HEK293T (cell line): ENCODE data around the gene ATP8A2.

Experiments used
- CTCF ChIA-PET: fragments of 350-600 bp; formaldehyde crosslinking; extraction: SDS; loops from one replicate; lab custom pipeline; 2021; ENCODE audit warnings: antibody characterized with exemption, inconsistent platforms; lab: Yijun Ruan, JAX
- POLR2A ChIA-PET: fragments of 350-600 bp; formaldehyde crosslinking; extraction: SDS; loops from one replicate; lab custom pipeline; 2020; ENCODE audit warnings: antibody characterized with exemption, inconsistent platforms; lab: Yijun Ruan, JAX
- DNase-seq: peaks from one replicate; pipeline ENCODE4 v3.0.0; 2012; ENCODE audit warnings: mixed read lengths; ENCODE audit errors: extremely low spot score
- ARNT ChIP-seq: fragments of 450-650 bp; IDR thresholded peaks from 2 replicates; pipeline ENCODE4 v1.6.1; 2017; ENCODE audit warnings: mild to moderate bottlenecking
- BHLHE40 ChIP-seq: fragments of 450-650 bp; IDR thresholded peaks from 2 replicates; pipeline ENCODE4 v1.6.1; 2016; ENCODE audit warnings: mild to moderate bottlenecking, moderate library complexity, borderline replicate concordance
- CTBP1 ChIP-seq: fragments of 450-650 bp; IDR thresholded peaks from 2 replicates; pipeline ENCODE4 v1.6.1; 2016; ENCODE audit warnings: borderline replicate concordance
- ELF4 ChIP-seq: fragments of 450-650 bp; IDR thresholded peaks from 2 replicates; pipeline ENCODE4 v1.6.1; 2017; ENCODE audit warnings: antibody characterized with exemption
- FOXA1 ChIP-seq: fragments of 450-650 bp; IDR thresholded peaks from 2 replicates; pipeline ENCODE4 v1.6.1; 2016; ENCODE audit warnings: mild to moderate bottlenecking
- FOXK2 ChIP-seq: fragments of 450-650 bp; IDR thresholded peaks from 2 replicates; pipeline ENCODE4 v1.6.1; 2016; ENCODE audit warnings: mild to moderate bottlenecking
- FOXM1 ChIP-seq: fragments of 450-650 bp; IDR thresholded peaks from 2 replicates; pipeline ENCODE4 v1.6.1; 2017; ENCODE audit warnings: mild to moderate bottlenecking, borderline replicate concordance
- HDGF ChIP-seq: fragments of 450-650 bp; IDR thresholded peaks from 2 replicates; pipeline ENCODE4 v1.6.1; 2017; ENCODE audit warnings: antibody characterized with exemption, borderline replicate concordance
- L3MBTL2 ChIP-seq: fragments of 450-650 bp; conservative IDR thresholded peaks from 2 replicates; pipeline ENCODE4 v1.6.1; 2016; ENCODE audit warnings: mild to moderate bottlenecking
- LEF1 ChIP-seq: fragments of 450-650 bp; IDR thresholded peaks from 2 replicates; pipeline ENCODE4 v1.6.1; 2017; ENCODE audit warnings: mild to moderate bottlenecking, borderline replicate concordance
- NFRKB ChIP-seq: fragments of 450-650 bp; IDR thresholded peaks from 2 replicates; pipeline ENCODE4 v1.6.1; 2016; ENCODE audit warnings: mild to moderate bottlenecking, moderate library complexity
- PKNOX1 ChIP-seq: fragments of 450-650 bp; IDR thresholded peaks from 2 replicates; pipeline ENCODE4 v1.6.1; 2016
- SP1 ChIP-seq: fragments of 450-650 bp; IDR thresholded peaks from 2 replicates; pipeline ENCODE4 v1.6.1; 2017
- SUZ12 ChIP-seq: fragments of 450-650 bp; IDR thresholded peaks from 2 replicates; pipeline ENCODE4 v1.6.1; 2016; ENCODE audit warnings: mild to moderate bottlenecking
- TARDBP ChIP-seq: fragments of 450-650 bp; IDR thresholded peaks from 2 replicates; pipeline ENCODE4 v1.6.1; 2016
- ZNF384 ChIP-seq: fragments of 450-650 bp; IDR thresholded peaks from 2 replicates; pipeline ENCODE4 v1.6.1; 2016

ATP8A2 gene

GRCh38 chr13:25761041-25761440 lies 389.3 kb downstream of the ATP8A2 start:
- ChIA-PET CTCF (no interaction called here), POLR2A (no interaction called here)
- DNase-seq: no peak
- no peak for TF ChIP-seq L3MBTL2
- TF ChIP-seq BHLHE40: no peak
- TF ChIP-seq CTBP1: no peak
- no peak for TF ChIP-seq NFRKB
- TF ChIP-seq ELF4: no peak

- TF ChIP-seq CTBP1: no peak
- no peak for TF ChIP-seq SP1
- no peak for TF ChIP-seq HDGF
- no peak for TF ChIP-seq ARNT
- no peak for TF ChIP-seq FOXK2
- no peak for TF ChIP-seq TARDBP
- TF ChIP-seq FOXA1: no peak
- no peak for TF ChIP-seq ZNF384
- CTCF ChIA-PET: no interaction called here
- POLR2A ChIA-PET: no interaction called here
- DNase-seq: no peak
Measured at GRCh38 chr13:25762281-25762680, 390.5 kb downstream of the ATP8A2 start.

GRCh38 chr13:25762795-25763377 lies 391.1 kb downstream of the ATP8A2 start:
- ChIA-PET CTCF (no interaction called here), POLR2A (no interaction called here)
- TF ChIP-seq BHLHE40 (no peak), ZNF384 (no peak), PKNOX1 (no peak)
- no peak for DNase-seq

- POLR2A ChIA-PET: no interaction called here
- no peak for TF ChIP-seq NFRKB
- no peak for TF ChIP-seq FOXM1
- no peak for TF ChIP-seq ELF4
- TF ChIP-seq PKNOX1: no peak
- TF ChIP-seq SP1: no peak
- no peak for TF ChIP-seq CTBP1
- TF ChIP-seq HDGF: no peak
- no peak for TF ChIP-seq ZNF384
- no peak for TF ChIP-seq BHLHE40
- TF ChIP-seq LEF1: no peak
- no peak for TF ChIP-seq TARDBP
- TF ChIP-seq FOXK2: no peak
- no peak for TF ChIP-seq L3MBTL2
- no peak for TF ChIP-seq FOXA1
- no peak for TF ChIP-seq SUZ12
- TF ChIP-seq ARNT: no peak
- CTCF ChIA-PET: no interaction called here
- no peak for DNase-seq
Measured at GRCh38 chr13:25764378-25764777, 392.6 kb downstream of the ATP8A2 start.

- POLR2A ChIA-PET: no interaction called here
- TF ChIP-seq L3MBTL2 (no peak), CTBP1 (no peak), FOXA1 (no peak), HDGF (no peak), ARNT (no peak), ZNF384 (no peak), NFRKB (no peak), TARDBP (no peak), SP1 (no peak), FOXK2 (no peak), BHLHE40 (no peak), FOXM1 (no peak), ELF4 (no peak), SUZ12 (no peak), PKNOX1 (no peak), LEF1 (no peak)
Measured at GRCh38 chr13:25765266-25765665, 393.5 kb downstream of the ATP8A2 start.

GRCh38 chr13:25766576-25766975 lies 394.8 kb downstream of the ATP8A2 start:
- ChIA-PET CTCF (no interaction called here), POLR2A (no interaction called here)
- no peak for TF ChIP-seq NFRKB
- TF ChIP-seq SP1: no peak
- TF ChIP-seq SUZ12: no peak
- no peak for TF ChIP-seq PKNOX1
- TF ChIP-seq FOXK2: no peak
- no peak for TF ChIP-seq BHLHE40
- TF ChIP-seq LEF1: no peak
- TF ChIP-seq TARDBP: no peak
- no peak for TF ChIP-seq ELF4
- TF ChIP-seq HDGF: no peak
- TF ChIP-seq L3MBTL2: no peak
- TF ChIP-seq ZNF384: no peak
- no peak for TF ChIP-seq FOXA1
- TF ChIP-seq ARNT: no peak
- TF ChIP-seq FOXM1: no peak
- TF ChIP-seq CTBP1: no peak

More at GRCh38 chr13:25765266-25765665, 393.5 kb downstream of the ATP8A2 start:
- no peak for DNase-seq
- CTCF ChIA-PET: no interaction called here

More at GRCh38 chr13:25766576-25766975, 394.8 kb downstream of the ATP8A2 start:
- DNase-seq: no peak
